DND-41 (cell line): ENCODE measurements around the gene MCFD2.

Experiments
- CTCF ChIP-seq: IDR thresholded peaks from 2 replicates; pipeline ENCODE4 v1.5.1; 2012; ENCODE audit warnings: borderline replicate concordance, low read length, moderate library complexity, mild to moderate bottlenecking; ENCODE audit not compliant: poor library complexity, severe bottlenecking; ENCODE audit errors: extremely low read depth
- EZH2 ChIP-seq: IDR thresholded peaks from 3 replicates; pipeline ENCODE4 v1.6.1; 2012; ENCODE audit warnings: borderline replicate concordance, low read depth, mild to moderate bottlenecking, moderate library complexity, low read length, inconsistent platforms; ENCODE audit not compliant: severe bottlenecking

GRCh38 chr2:46943881-46944798 lies 28.5 kb upstream of the MCFD2 start:
- TF ChIP-seq CTCF (no peak), EZH2 (no peak)
